Endodermal cell (in vitro differentiated cells): ENCODE results near the gene ARHGAP26. TPM values are rescaled to one million over a fixed set of nuclear protein-coding genes. Genes with fewer than 3 reads are reported as not detected.

ENCODE experiments used
- DNase-seq: peaks from one replicate; pipeline ENCODE4 v3.0.0-alpha.2; 2017
- H3K27ac ChIP-seq: 2 replicates; pipeline ENCODE4 v1.5.1; 2013; ENCODE audit warnings: mild to moderate bottlenecking, low read depth, low read length, moderate library complexity
- H3K27me3 ChIP-seq: 2 replicates; pipeline ENCODE4 v1.6.1; 2013; ENCODE audit warnings: mild to moderate bottlenecking, low read length, moderate library complexity; ENCODE audit not compliant: insufficient read depth, control insufficient read depth, poor library complexity, severe bottlenecking
- H3K36me3 ChIP-seq: 2 replicates; pipeline ENCODE4 v1.7.0; 2013; ENCODE audit warnings: mild to moderate bottlenecking, low read length, moderate library complexity; ENCODE audit not compliant: control insufficient read depth, insufficient read depth
- H3K4me1 ChIP-seq: one replicate; pipeline ENCODE4 v1.7.0; 2013; ENCODE audit warnings: low read length; ENCODE audit not compliant: control insufficient read depth, insufficient read depth
- H3K4me3 ChIP-seq: 2 replicates; pipeline ENCODE4 v1.5.1; 2013; ENCODE audit warnings: mild to moderate bottlenecking, low read length, moderate library complexity
- H3K9ac ChIP-seq: 2 replicates; pipeline ENCODE4 v1.6.1; 2013; ENCODE audit warnings: mild to moderate bottlenecking, low read length, moderate library complexity; ENCODE audit not compliant: poor library complexity, severe bottlenecking; ENCODE audit errors: extremely low read depth
- H3K9me3 ChIP-seq: 2 replicates; pipeline ENCODE4 v1.6.1; 2013; ENCODE audit warnings: mild to moderate bottlenecking, low read length, moderate library complexity; ENCODE audit not compliant: control insufficient read depth
- H3K27ac Mint-ChIP-seq: 2 replicates; pipeline ENCODE4 v1.8.0; 2020; ENCODE audit warnings: mixed read lengths
- H3K27me3 Mint-ChIP-seq: 2 replicates; pipeline ENCODE4 v1.8.0; 2021; ENCODE audit warnings: mild to moderate bottlenecking, mixed read lengths; ENCODE audit not compliant: insufficient read depth
- H3K36me3 Mint-ChIP-seq: 2 replicates; pipeline ENCODE4 v1.8.0; 2020; ENCODE audit warnings: low read depth, mixed read lengths
- H3K4me1 Mint-ChIP-seq: 2 replicates; pipeline ENCODE4 v1.8.0; 2020; ENCODE audit warnings: mixed read lengths
- H3K4me3 Mint-ChIP-seq: 2 replicates; pipeline ENCODE4 v1.8.0; 2020; ENCODE audit warnings: mild to moderate bottlenecking, moderate library complexity, mixed read lengths
- H3K9me3 Mint-ChIP-seq: 2 replicates; pipeline ENCODE4 v1.8.0; 2020; ENCODE audit warnings: mild to moderate bottlenecking, mixed read lengths
- WGBS, 2 experiments: methylation state at CpG; one replicate each; pipeline versions ENCODE4 v1.1.5 to v1.1.7; 2013; ENCODE audit warnings: missing lambda C conversion rate in 2 of 2, mixed read lengths in 1 of 2; ENCODE audit not compliant: insufficient coverage in 1 of 2, insufficient read length in 1 of 2; 5-methylcytosine and 5-hydroxymethylcytosine counted together
- total RNA-seq, 2 donors: library from RNA; stranded (reverse); fragmentation: NEBNext Ultra II Directional in 1 of 2; extraction: Animal tissue kit (Norgen Biotek cat#: 25700) in 1 of 2; gene quantifications; 2 replicates in 1 of 2; 3 replicates in 1 of 2; pipeline ENCODE4 v1.2.1, GENCODE V29; 2021
- TF ChIP-seq, protein P1 (sequence below): fragments of 200-600 bp; sonication (generic); conservative IDR thresholded peaks from 2 replicates; pipeline ENCODE4 v1.5.0; 2021; ENCODE audit warnings: antibody characterized with exemption, mild to moderate bottlenecking

Gene ARHGAP26
- total RNA-seq, 2 donors from 2014 or later = 49.2 to 60.5 TPM

DNA sequence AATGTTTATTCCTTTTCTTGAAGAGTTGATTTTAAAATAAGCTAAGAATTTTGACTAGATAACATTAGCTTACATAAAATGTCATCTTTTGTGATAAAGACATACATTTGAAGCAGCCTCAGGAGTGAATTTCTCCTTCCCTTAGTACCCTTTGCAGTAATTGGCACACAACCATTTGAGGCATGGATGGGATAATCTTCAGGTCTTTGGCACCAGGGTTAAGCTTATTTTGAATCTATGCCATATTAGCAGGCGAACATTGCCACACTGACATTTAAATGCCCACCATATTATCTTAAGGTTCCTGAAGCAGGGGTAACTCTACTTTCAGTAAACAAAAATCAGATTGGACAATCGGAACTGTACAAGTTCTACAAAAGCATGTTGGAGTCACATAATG is 507.4 kb downstream of the ARHGAP26 start:
- H3K27ac Mint-ChIP-seq = no peak overlapping the region
- Histone ChIP-seq H3K9ac (no peak overlapping the region), H3K27ac (no peak overlapping the region), H3K9me3 (no peaks in the 10 kb centered on the region), H3K4me3 (no peak overlapping the region), H3K4me1 (peaks cover 16% of the 10 kb centered on the region), H3K27me3 (no peaks in the 10 kb centered on the region), H3K36me3 (peaks cover 22% of the 10 kb centered on the region)
- H3K9me3 Mint-ChIP-seq = no peaks in the 10 kb centered on the region
- H3K36me3 Mint-ChIP-seq = no peaks in the 10 kb centered on the region
- TF ChIP-seq, protein P1, sequence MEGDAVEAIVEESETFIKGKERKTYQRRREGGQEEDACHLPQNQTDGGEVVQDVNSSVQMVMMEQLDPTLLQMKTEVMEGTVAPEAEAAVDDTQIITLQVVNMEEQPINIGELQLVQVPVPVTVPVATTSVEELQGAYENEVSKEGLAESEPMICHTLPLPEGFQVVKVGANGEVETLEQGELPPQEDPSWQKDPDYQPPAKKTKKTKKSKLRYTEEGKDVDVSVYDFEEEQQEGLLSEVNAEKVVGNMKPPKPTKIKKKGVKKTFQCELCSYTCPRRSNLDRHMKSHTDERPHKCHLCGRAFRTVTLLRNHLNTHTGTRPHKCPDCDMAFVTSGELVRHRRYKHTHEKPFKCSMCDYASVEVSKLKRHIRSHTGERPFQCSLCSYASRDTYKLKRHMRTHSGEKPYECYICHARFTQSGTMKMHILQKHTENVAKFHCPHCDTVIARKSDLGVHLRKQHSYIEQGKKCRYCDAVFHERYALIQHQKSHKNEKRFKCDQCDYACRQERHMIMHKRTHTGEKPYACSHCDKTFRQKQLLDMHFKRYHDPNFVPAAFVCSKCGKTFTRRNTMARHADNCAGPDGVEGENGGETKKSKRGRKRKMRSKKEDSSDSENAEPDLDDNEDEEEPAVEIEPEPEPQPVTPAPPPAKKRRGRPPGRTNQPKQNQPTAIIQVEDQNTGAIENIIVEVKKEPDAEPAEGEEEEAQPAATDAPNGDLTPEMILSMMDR = no peak
- H3K4me1 Mint-ChIP-seq = peaks cover 21% of the 10 kb centered on the region
- no peak overlapping the region for H3K4me3 Mint-ChIP-seq
- DNase-seq = no peak
- 98 to 100% methylated on average over 1 to 2 of the region's 2 CpGs for WGBS, 2 experiments
- H3K27me3 Mint-ChIP-seq = no peaks in the 10 kb centered on the region

Other genes with a start within 250 kb of the ARHGAP26 start
- gene FGF1, start 84.3 kb upstream of the ARHGAP26 start, total RNA-seq = under 1 TPM in 1 of 2 donors, not detected in 1; 0.77 TPM